ENCODE data around the gene MACF1. TPM values are rescaled to one million over a fixed set of nuclear protein-coding genes. Genes with fewer than 3 reads are reported as not detected.

MACF1 gene
- total RNA-seq, 4 donors from 2014 or later: 82.1 to 247 (median 154) TPM

DNA sequence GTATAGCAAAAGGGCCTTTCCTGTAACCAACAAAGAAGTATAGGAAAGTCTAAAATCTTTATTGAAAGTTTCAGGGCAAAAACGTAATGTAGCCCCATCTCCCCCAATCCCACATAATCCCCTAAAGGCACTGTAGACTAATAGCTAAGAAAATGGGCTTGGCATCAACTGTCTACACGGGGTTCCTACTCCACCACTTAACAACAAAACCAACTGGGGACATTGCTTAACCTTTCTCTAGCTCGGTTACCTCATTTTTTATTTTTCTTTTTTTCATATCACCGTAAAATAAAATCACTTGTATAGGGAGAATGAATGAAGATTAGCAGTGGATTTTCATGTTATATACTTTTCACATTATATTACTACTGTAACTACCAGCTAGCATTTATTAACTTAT, 12.3 kb downstream of the MACF1 start:
- DNase-seq: no peak
- Histone ChIP-seq H3K9me3 (no peaks in the 10 kb centered on the region), H3K4me1 (peaks cover 14 to 62% (median 35%) of the 10 kb centered on the region in 3 donors), H3K27me3 (no peaks in the 10 kb centered on the region), H3K27ac (peak overlapping the region in 2 of 4 donors; percentile 56 to 74), H3K4me3 (no peak overlapping the region), H3K36me3 (no peaks in the 10 kb centered on the region)
- 62 to 67% methylated on average over 4 of the region's 4 CpGs for WGBS, 2 donors
- intact Hi-C loops (cut with DNase I): no loop called here
- TF ChIP-seq POLR2A (IDR thresholded peaks at IDR 0.05): no peak
- TF ChIP-seq CTCF (IDR thresholded peaks at IDR 0.05): no peak

DNA sequence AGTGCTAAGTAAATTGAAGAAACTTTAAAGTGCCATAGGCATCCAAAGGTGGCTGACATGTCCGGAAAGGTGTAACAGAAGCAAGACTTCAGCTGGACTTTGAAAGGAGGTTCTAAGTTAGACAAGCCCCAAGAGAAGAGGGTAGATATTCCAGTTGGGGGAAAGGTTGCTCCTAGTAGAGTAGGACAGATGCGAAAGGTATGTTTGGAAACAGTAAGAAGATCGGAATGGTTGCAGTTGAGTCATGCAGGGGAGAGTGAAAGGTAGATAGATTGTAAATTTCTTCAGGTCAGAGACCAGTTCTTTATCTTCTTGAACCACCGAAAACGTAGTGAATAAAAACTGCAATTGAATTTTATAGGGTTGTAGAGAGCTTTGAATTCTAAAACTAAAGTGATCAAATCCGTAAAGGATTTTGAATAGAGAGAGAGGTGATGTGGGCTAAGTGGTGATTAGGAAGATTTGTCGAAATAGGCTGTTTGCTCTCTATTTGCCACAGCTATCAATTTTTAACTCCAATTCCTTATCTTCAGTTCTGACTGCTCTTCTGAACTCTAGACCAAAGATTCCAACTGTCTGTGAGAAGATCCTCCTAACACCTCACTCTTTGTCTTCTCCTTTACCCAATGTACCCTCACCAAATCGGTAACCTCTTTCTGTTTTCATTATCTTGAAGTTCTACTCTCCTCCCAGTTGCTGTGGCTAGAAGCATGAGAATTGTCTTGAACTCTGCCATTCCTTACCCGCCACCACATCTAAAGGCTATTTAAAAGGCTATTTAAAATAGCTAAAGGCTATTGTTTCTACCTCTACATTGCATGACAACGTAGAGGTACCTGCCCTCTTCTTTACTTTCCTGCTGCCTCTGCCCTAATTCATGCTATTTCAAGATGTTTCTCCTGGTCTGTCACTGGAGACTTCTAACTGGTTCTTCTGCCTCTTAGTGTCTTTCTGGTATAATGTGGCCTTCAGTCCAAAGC, 16.7 kb downstream of the MACF1 start:
- DNase-seq: no peak
- H3K36me3 ChIP-seq: no peaks in the 10 kb centered on the region
- H3K4me3 ChIP-seq: no peak overlapping the region
- peaks cover 0 to 21% (median 4%) of the 10 kb centered on the region in 3 donors for H3K4me1 ChIP-seq
- 92% methylated on average over 10 of the region's 10 CpGs for WGBS, 2 donors
- no peaks in the 10 kb centered on the region for H3K9me3 ChIP-seq
- TF ChIP-seq CTCF (IDR thresholded peaks at IDR 0.05) (no peak), POLR2A (IDR thresholded peaks at IDR 0.05) (no peak)
- no peak overlapping the region for H3K27ac ChIP-seq
- intact Hi-C loops (cut with DNase I): no loop called here
- no peaks in the 10 kb centered on the region for H3K27me3 ChIP-seq

DNA sequence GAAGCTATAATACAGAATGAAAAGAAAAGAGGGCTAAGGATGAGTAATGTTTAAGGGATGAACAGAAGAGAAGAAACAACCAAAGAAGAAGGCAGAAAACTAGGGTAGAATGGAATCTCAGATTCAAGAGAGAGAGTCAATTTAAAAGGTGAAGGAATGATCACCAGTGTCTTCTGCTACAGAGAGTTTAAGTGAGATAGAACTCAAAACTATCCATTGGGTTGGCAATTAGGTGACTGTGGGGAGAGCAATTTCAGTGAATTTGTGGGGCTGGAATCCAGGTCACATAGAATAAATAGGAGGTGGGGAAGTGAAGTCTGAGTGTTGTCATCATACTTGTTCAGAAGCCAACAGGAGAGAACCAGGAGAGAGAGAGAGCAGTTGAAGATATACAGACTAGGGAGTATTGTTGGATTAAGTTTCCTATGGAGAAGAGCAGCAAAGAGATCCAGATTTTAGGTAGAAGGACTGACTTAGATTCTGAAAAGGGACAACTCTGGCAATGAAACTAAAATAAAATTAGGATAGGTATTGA, 19.9 kb downstream of the MACF1 start:
- H3K4me1 ChIP-seq: peaks cover 0 to under 1% (median 0%) of the 10 kb centered on the region in 3 donors
- H3K4me3 ChIP-seq: no peak overlapping the region
- TF ChIP-seq POLR2A (IDR thresholded peaks at IDR 0.05) (no peak), CTCF (IDR thresholded peaks at IDR 0.05) (no peak)
- no peaks in the 10 kb centered on the region for H3K9me3 ChIP-seq
- no peak overlapping the region for H3K27ac ChIP-seq
- DNase-seq: no peak
- H3K36me3 ChIP-seq: no peaks in the 10 kb centered on the region
- H3K27me3 ChIP-seq: no peaks in the 10 kb centered on the region
- intact Hi-C loops (cut with DNase I): no loop called here

GRCh38 chr1:39226836-39227235, 22.3 kb downstream of the MACF1 start:
- Histone ChIP-seq H3K36me3 (no peaks in the 10 kb centered on the region), H3K4me3 (no peak overlapping the region), H3K4me1 (peaks cover 0 to 23% (median 8%) of the 10 kb centered on the region in 3 donors), H3K27ac (no peak overlapping the region), H3K27me3 (no peaks in the 10 kb centered on the region), H3K9me3 (no peaks in the 10 kb centered on the region)
- TF ChIP-seq CTCF (IDR thresholded peaks at IDR 0.05): no peak
- TF ChIP-seq POLR2A (IDR thresholded peaks at IDR 0.05): no peak
- no peak for DNase-seq
- intact Hi-C loops (cut with DNase I): no loop called here
- 88 to 93% methylated on average over 3 of the region's 3 CpGs for WGBS, 2 donors

GRCh38 chr1:39228252-39228651, 23.8 kb downstream of the MACF1 start:
- intact Hi-C loops (cut with DNase I): no loop called here
- Histone ChIP-seq H3K9me3 (no peaks in the 10 kb centered on the region), H3K27me3 (no peaks in the 10 kb centered on the region), H3K4me3 (no peak overlapping the region), H3K4me1 (peaks cover 0 to 23% (median 8%) of the 10 kb centered on the region in 3 donors), H3K36me3 (peaks cover 0 to 6% (median 0%) of the 10 kb centered on the region in 3 donors), H3K27ac (no peak overlapping the region)
- DNase-seq: no peak
- 86 to 96% methylated on average over 5 to 6 of the region's 6 CpGs for WGBS, 2 donors
- TF ChIP-seq POLR2A (IDR thresholded peaks at IDR 0.05) (no peak), CTCF (IDR thresholded peaks at IDR 0.05) (no peak)
